Calu3 (cell line): ENCODE data around the gene PDE4B. TPM values are rescaled to one million over a fixed set of nuclear protein-coding genes. Genes with fewer than 3 reads are reported as not detected.
A peak's percentile ranks its signal among the peaks of the same experiment; 100 is the strongest.
"Not testable (repeated sequence)": the region's sequence is repeated elsewhere in the genome, so short reads cannot be mapped to it uniquely, and the experiment has no call there.

Experiments used
- BruUV-seq: library from RNA; stranded (reverse); fragments of 400-500 nt; replicated peaks from 2 replicates; lab custom pipeline; 2021; lab: Mats Ljungman, UMichigan
- CTCF ChIA-PET: fragments of 300-600 bp; sonication (Branson Sonifier 250); formaldehyde crosslinking; loops from one replicate; lab custom pipeline; 2022; ENCODE audit warnings: antibody characterized with exemption; lab: Charles Lee
- DNase-seq: peaks from one replicate; pipeline ENCODE4 v3.0.0; 2022
- H3K27ac Mint-ChIP-seq: one replicate; pipeline ENCODE4 v1.8.0; 2022; ENCODE audit warnings: mixed read lengths; ENCODE audit not compliant: unreplicated experiment
- H3K27me3 Mint-ChIP-seq: one replicate; pipeline ENCODE4 v1.8.0; 2022; ENCODE audit warnings: mixed read lengths; ENCODE audit not compliant: unreplicated experiment
- H3K36me3 Mint-ChIP-seq: one replicate; pipeline ENCODE4 v1.8.0; 2022; ENCODE audit warnings: mild to moderate bottlenecking, moderate library complexity, mixed read lengths; ENCODE audit not compliant: insufficient read depth, unreplicated experiment
- H3K4me1 Mint-ChIP-seq: one replicate; pipeline ENCODE4 v1.8.0; 2022; ENCODE audit warnings: mild to moderate bottlenecking, low read depth, mixed read lengths; ENCODE audit not compliant: unreplicated experiment
- H3K4me3 Mint-ChIP-seq: one replicate; pipeline ENCODE4 v1.8.0; 2022; ENCODE audit warnings: mild to moderate bottlenecking, low read depth, moderate library complexity, mixed read lengths; ENCODE audit not compliant: unreplicated experiment
- H3K9me3 Mint-ChIP-seq: one replicate; pipeline ENCODE4 v1.8.0; 2022; ENCODE audit warnings: low read depth, mixed read lengths; ENCODE audit not compliant: unreplicated experiment
- CTCF ChIP-seq: fragments of 200-600 bp; IDR thresholded peaks from one replicate; pipeline ENCODE4 v1.8.0; 2022; ENCODE audit warnings: antibody characterized with exemption; ENCODE audit not compliant: unreplicated experiment
- intact Hi-C: fragments of 100-400 bp; cut with micrococcal nuclease; formaldehyde crosslinking; loops from one replicate; pipeline ENCODE4 v1.10.0; 2022; ENCODE audit not compliant: unreplicated experiment
- total RNA-seq: library from RNA; stranded (reverse); gene quantifications from 2 replicates; pipeline ENCODE4 v1.2.3, GENCODE V29; 2022

The PDE4B gene
- total RNA-seq, 1 experiment from 2014 or later, result 2.9 TPM

GRCh38 chr1:66134004-66134403 lies 341.3 kb downstream of the PDE4B start:
- no TSS peak for BruUV-seq
- Mint-ChIP-seq H3K36me3 (no peaks in the 10 kb centered on the region), H3K27me3 (no peaks in the 10 kb centered on the region), H3K27ac (no peak overlapping the region), H3K9me3 (peaks cover 2% of the 10 kb centered on the region), H3K4me1 (no peaks in the 10 kb centered on the region), H3K4me3 (no peak overlapping the region)
- no peak for DNase-seq
- intact Hi-C loops, result no loop called here
- CTCF ChIA-PET, result no interaction called here
- TF ChIP-seq CTCF, result no peak

- Mint-ChIP-seq H3K27me3 (no peaks in the 10 kb centered on the region), H3K4me1 (peaks cover 10% of the 10 kb centered on the region), H3K4me3 (no peak overlapping the region), H3K9me3 (peaks cover 2% of the 10 kb centered on the region), H3K36me3 (no peaks in the 10 kb centered on the region), H3K27ac (no peak overlapping the region)
- DNase-seq, result no peak
- intact Hi-C loops, result no loop called here
- no peak for TF ChIP-seq CTCF
- no TSS peak for BruUV-seq
- CTCF ChIA-PET, result no interaction called here
Observed at GRCh38 chr1:66135161-66135560, 342.5 kb downstream of the PDE4B start.

GRCh38 chr1:66136423-66136822 lies 343.7 kb downstream of the PDE4B start:
- intact Hi-C loops, H3K4me1 Mint-ChIP-seq, BruUV-seq, H3K36me3 Mint-ChIP-seq, H3K4me3 Mint-ChIP-seq, DNase-seq, H3K9me3 Mint-ChIP-seq, H3K27me3 Mint-ChIP-seq: not testable (repeated sequence)
- CTCF ChIA-PET, result interaction anchor here (0.7 kb wide), 1 partner anchor 75 kb away, joined by 6 read pairs; no protein-coding TSS in a partner anchor
- peak overlapping the region; percentile 5 for H3K27ac Mint-ChIP-seq

GRCh38 chr1:66137235-66137634 lies 344.5 kb downstream of the PDE4B start:
- no peak for DNase-seq
- Mint-ChIP-seq H3K9me3 (no peaks in the 10 kb centered on the region), H3K27ac (peak overlapping the region; percentile 5), H3K27me3 (no peaks in the 10 kb centered on the region), H3K4me1 (peaks cover 10% of the 10 kb centered on the region), H3K4me3 (no peak overlapping the region), H3K36me3 (no peaks in the 10 kb centered on the region)
- no TSS peak for BruUV-seq
- intact Hi-C loops, result no loop called here
- no peak for TF ChIP-seq CTCF
- CTCF ChIA-PET, result no interaction called here

GRCh38 chr1:66138613-66139012 lies 345.9 kb downstream of the PDE4B start:
- no peaks in the 10 kb centered on the region for H3K9me3 Mint-ChIP-seq
- no peaks in the 10 kb centered on the region for H3K36me3 Mint-ChIP-seq
- DNase-seq, result no peak
- CTCF ChIA-PET, result interaction anchor here (0.6 kb wide), 1 partner anchor 173 kb away, joined by 3 read pairs; no protein-coding TSS in a partner anchor
- no peak for TF ChIP-seq CTCF
- no TSS peak for BruUV-seq
- intact Hi-C loops, result no loop called here
- H3K27ac Mint-ChIP-seq, result no peak overlapping the region
- H3K27me3 Mint-ChIP-seq, result no peaks in the 10 kb centered on the region
- peaks cover 10% of the 10 kb centered on the region for H3K4me1 Mint-ChIP-seq
- no peak overlapping the region for H3K4me3 Mint-ChIP-seq
